C1 segment of cervical spinal cord (tissue), 14 donors: ENCODE measurements around the gene SLC39A8.

Source experiments
- DNase-seq, 14 donors: peaks; one replicate each; lab custom pipeline; 2025; lab: John Stamatoyannopoulos, UW

SLC39A8 gene

GRCh38 chr4:102230194-102230593 lies 115.1 kb downstream of the SLC39A8 start:
- no peak for DNase-seq

GRCh38 chr4:102227388-102227787 lies 117.9 kb downstream of the SLC39A8 start:
- no peak for DNase-seq

GRCh38 chr4:102223461-102223860 lies 121.8 kb downstream of the SLC39A8 start:
- DNase-seq = no peak

- DNase-seq = no peak
These were observed 122.4 kb downstream of the SLC39A8 start for GRCh38 chr4:102222838-102223409.

DNA sequence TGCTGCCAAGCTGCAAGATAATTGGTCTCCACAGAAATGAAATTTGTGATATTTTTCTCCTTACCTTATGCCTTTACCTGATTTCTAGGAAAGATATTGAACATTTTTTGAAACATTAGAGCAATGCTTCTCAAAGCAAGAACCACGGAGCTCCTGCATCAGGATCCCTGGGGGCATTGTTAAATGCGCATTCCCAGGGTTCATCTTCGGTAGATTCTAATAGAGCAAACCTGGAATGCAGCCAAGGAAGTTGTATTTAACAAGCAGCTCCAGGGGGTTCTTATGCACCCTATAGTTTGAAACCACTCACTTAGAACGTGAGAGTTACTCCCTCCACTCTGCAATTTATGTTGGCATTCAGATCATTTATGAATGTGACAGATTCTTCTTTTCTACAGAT lies 126.2 kb downstream of the SLC39A8 start:
- DNase-seq = no peak

GRCh38 chr4:102218656-102219055 lies 126.6 kb downstream of the SLC39A8 start:
- no peak for DNase-seq

- DNase-seq = no peak
These were observed 127.4 kb downstream of the SLC39A8 start for GRCh38 chr4:102217775-102218355.

- no peak for DNase-seq
These were observed 127.9 kb downstream of the SLC39A8 start for GRCh38 chr4:102217345-102217744.

GRCh38 chr4:102216666-102217065 lies 128.6 kb downstream of the SLC39A8 start:
- DNase-seq = no peak

GRCh38 chr4:102213031-102213430 lies 132.3 kb downstream of the SLC39A8 start:
- no peak for DNase-seq
